ENCODE measurements around the gene GUSB. TPM values are rescaled to one million over a fixed set of nuclear protein-coding genes. Genes with fewer than 3 reads are reported as not detected.
"Not testable (repeated sequence)": the region's sequence is repeated elsewhere in the genome, so short reads cannot be mapped to it uniquely, and the experiment has no call there.

Gene GUSB
- total and polyA plus RNA-seq, 4 donors, result 45.2 to 94.7 (median 53.0) TPM

DNA sequence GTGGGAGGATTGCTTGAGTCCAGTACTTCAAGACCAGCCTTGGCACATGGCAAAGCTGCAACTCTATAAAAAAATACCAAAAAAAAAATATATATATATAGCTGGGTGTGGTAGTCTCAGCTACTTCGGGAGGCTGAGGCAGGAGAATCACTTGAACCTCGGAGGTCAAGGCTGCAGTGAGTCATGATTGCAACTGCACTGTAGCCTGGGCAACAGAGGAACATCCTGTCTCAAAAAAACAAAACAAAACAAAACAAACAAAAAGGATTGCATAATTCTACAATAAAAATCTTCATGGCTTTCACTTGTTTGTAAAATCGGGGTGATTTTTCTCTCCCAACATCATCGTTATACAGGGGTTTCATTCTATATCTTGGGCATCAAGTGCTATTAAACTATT is 35.1 kb downstream of the GUSB start:
- TF ChIP-seq ZBTB33 (IDR thresholded peaks at IDR 0.05), result no peak
- no peak for TF ChIP-seq CTCF (IDR thresholded peaks at IDR 0.05; ENCODE audit: low read depth, low read length, missing input control)
- peak; percentile 64 for TF ChIP-seq NR2F2 (IDR thresholded peaks at IDR 0.05)
- TF ChIP-seq, protein P1, sequence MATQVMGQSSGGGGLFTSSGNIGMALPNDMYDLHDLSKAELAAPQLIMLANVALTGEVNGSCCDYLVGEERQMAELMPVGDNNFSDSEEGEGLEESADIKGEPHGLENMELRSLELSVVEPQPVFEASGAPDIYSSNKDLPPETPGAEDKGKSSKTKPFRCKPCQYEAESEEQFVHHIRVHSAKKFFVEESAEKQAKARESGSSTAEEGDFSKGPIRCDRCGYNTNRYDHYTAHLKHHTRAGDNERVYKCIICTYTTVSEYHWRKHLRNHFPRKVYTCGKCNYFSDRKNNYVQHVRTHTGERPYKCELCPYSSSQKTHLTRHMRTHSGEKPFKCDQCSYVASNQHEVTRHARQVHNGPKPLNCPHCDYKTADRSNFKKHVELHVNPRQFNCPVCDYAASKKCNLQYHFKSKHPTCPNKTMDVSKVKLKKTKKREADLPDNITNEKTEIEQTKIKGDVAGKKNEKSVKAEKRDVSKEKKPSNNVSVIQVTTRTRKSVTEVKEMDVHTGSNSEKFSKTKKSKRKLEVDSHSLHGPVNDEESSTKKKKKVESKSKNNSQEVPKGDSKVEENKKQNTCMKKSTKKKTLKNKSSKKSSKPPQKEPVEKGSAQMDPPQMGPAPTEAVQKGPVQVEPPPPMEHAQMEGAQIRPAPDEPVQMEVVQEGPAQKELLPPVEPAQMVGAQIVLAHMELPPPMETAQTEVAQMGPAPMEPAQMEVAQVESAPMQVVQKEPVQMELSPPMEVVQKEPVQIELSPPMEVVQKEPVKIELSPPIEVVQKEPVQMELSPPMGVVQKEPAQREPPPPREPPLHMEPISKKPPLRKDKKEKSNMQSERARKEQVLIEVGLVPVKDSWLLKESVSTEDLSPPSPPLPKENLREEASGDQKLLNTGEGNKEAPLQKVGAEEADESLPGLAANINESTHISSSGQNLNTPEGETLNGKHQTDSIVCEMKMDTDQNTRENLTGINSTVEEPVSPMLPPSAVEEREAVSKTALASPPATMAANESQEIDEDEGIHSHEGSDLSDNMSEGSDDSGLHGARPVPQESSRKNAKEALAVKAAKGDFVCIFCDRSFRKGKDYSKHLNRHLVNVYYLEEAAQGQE (IDR thresholded peaks at IDR 0.05), result no peak
- peak; percentile 94 to 98 for TF ChIP-seq JUND (IDR thresholded peaks at IDR 0.05)
- TF ChIP-seq HNF4G (IDR thresholded peaks at IDR 0.05), result no peak
- peak in 1 of 2 donors; percentile 22 for TF ChIP-seq RAD21 (IDR thresholded peaks at IDR 0.05)
- TF ChIP-seq EGR1 (IDR thresholded peaks at IDR 0.05; ENCODE audit: low read depth in 2 of 2), result no peak
- TF ChIP-seq HNF4A (conservative IDR thresholded peaks at IDR 0.05), result peak; percentile 47 to 67
- peak; percentile 58 to 59 for TF ChIP-seq RXRA (IDR thresholded peaks at IDR 0.05)
- TF ChIP-seq YY1 (IDR thresholded peaks at IDR 0.05), result no peak
- TF ChIP-seq, protein P2, sequence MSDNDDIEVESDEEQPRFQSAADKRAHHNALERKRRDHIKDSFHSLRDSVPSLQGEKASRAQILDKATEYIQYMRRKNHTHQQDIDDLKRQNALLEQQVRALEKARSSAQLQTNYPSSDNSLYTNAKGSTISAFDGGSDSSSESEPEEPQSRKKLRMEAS (IDR thresholded peaks at IDR 0.05), result no peak
- TF ChIP-seq, protein P3, sequence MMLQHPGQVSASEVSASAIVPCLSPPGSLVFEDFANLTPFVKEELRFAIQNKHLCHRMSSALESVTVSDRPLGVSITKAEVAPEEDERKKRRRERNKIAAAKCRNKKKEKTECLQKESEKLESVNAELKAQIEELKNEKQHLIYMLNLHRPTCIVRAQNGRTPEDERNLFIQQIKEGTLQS (IDR thresholded peaks at IDR 0.05), result peak; percentile 97
- TF ChIP-seq FOXA2 (IDR thresholded peaks at IDR 0.05), result no peak
- TF ChIP-seq FOXA1 (IDR thresholded peaks at IDR 0.05), result no peak
- peak; percentile 44 for TF ChIP-seq SP1 (IDR thresholded peaks at IDR 0.05)
- TF ChIP-seq TAF1 (conservative IDR thresholded peaks at IDR 0.05), result no peak
- TF ChIP-seq GABPA (IDR thresholded peaks at IDR 0.05 in 1 of 2, conservative IDR thresholded peaks at IDR 0.05 in 1 of 2), result no peak
- Histone ChIP-seq H3K27ac (ENCODE audit: low read depth in 1 of 2, low read length in 2 of 2) (peak overlapping the region in 1 of 2 donors; percentile 51), H3K4me3 (ENCODE audit: low read depth in 1 of 3, low read length in 3 of 3) (no peak overlapping the region), H3K27me3 (ENCODE audit: control insufficient read depth in 4 of 4, insufficient read depth in 4 of 4, low read length in 3 of 4) (no peaks in the 10 kb centered on the region), H3K4me1 (ENCODE audit: control insufficient read depth in 4 of 4, insufficient read depth in 4 of 4, low read length in 3 of 4) (peaks cover 2 to 9% (median 4%) of the 10 kb centered on the region in 4 donors), H3K36me3 (ENCODE audit: control insufficient read depth in 4 of 4, insufficient read depth in 3 of 4, low read depth in 1 of 4, low read length in 3 of 4) (no peaks in the 10 kb centered on the region), H3K9me3 (ENCODE audit: control insufficient read depth in 4 of 4, low read length in 3 of 4) (no peaks in the 10 kb centered on the region), H3K9ac (ENCODE audit: low read depth in 1 of 2, low read length in 2 of 2) (no peak overlapping the region)
- WGBS, result 33% methylated on average over 4 of the region's 4 CpGs
- no peak for DNase-seq (ENCODE audit: low spot score)

GRCh38 chr7:65945787-65946186 is 36.2 kb downstream of the GUSB start:
- not testable (repeated sequence) for DNase-seq (ENCODE audit: low spot score); H3K4me3 ChIP-seq (ENCODE audit: low read depth in 1 of 3, low read length in 3 of 3); H3K4me1 ChIP-seq (ENCODE audit: control insufficient read depth in 4 of 4, insufficient read depth in 4 of 4, low read length in 3 of 4); H3K9me3 ChIP-seq (ENCODE audit: control insufficient read depth in 4 of 4, low read length in 3 of 4); H3K36me3 ChIP-seq (ENCODE audit: control insufficient read depth in 4 of 4, insufficient read depth in 3 of 4, low read depth in 1 of 4, low read length in 3 of 4); H3K9ac ChIP-seq (ENCODE audit: low read depth in 1 of 2, low read length in 2 of 2); H3K27ac ChIP-seq (ENCODE audit: low read depth in 1 of 2, low read length in 2 of 2); H3K27me3 ChIP-seq (ENCODE audit: control insufficient read depth in 4 of 4, insufficient read depth in 4 of 4, low read length in 3 of 4)
- 79% methylated on average over 1 of the region's 5 CpGs for WGBS

Data from liver (tissue), 9 donors.